NB4 (cell line): ENCODE data around the gene DDX4.

Source experiments
- MYC ChIP-seq: IDR thresholded peaks from 2 replicates; pipeline ENCODE4 v1.6.1; 2011; ENCODE audit warnings: low read depth, low read length
- POLR2A ChIP-seq: IDR thresholded peaks from 2 replicates; pipeline ENCODE4 v1.6.1; 2011; ENCODE audit warnings: mild to moderate bottlenecking; ENCODE audit not compliant: insufficient read length; ENCODE audit errors: extremely low read depth
- TF ChIP-seq, protein P1 (sequence below): IDR thresholded peaks from one replicate; pipeline ENCODE4 v1.5.1; 2012; ENCODE audit warnings: low read depth, low read length

GRCh38 chr5:55860288-55860687 is 122.4 kb downstream of the DDX4 start:
- TF ChIP-seq, protein P1, sequence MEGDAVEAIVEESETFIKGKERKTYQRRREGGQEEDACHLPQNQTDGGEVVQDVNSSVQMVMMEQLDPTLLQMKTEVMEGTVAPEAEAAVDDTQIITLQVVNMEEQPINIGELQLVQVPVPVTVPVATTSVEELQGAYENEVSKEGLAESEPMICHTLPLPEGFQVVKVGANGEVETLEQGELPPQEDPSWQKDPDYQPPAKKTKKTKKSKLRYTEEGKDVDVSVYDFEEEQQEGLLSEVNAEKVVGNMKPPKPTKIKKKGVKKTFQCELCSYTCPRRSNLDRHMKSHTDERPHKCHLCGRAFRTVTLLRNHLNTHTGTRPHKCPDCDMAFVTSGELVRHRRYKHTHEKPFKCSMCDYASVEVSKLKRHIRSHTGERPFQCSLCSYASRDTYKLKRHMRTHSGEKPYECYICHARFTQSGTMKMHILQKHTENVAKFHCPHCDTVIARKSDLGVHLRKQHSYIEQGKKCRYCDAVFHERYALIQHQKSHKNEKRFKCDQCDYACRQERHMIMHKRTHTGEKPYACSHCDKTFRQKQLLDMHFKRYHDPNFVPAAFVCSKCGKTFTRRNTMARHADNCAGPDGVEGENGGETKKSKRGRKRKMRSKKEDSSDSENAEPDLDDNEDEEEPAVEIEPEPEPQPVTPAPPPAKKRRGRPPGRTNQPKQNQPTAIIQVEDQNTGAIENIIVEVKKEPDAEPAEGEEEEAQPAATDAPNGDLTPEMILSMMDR, result no peak
- TF ChIP-seq MYC (no peak), POLR2A (no peak)
